Neural cell (in vitro differentiated cells): Measurements from ENCODE around the gene RAB3GAP2.

ENCODE experiments used
- EP300 ChIP-seq: fragments of 450-650 bp; conservative IDR thresholded peaks from 2 replicates; pipeline ENCODE4 v1.6.1; 2014; ENCODE audit warnings: antibody characterized with exemption, mild to moderate bottlenecking, moderate library complexity; ENCODE audit not compliant: poor library complexity, severe bottlenecking
- EZH2 ChIP-seq: fragments of 200-600, 300-800 bp; shearing (Covaris generic), sonication (generic); IDR thresholded peaks from 2 replicates; pipeline ENCODE4 v1.6.1; 2014; ENCODE audit warnings: antibody characterized with exemption, low read length, borderline replicate concordance, mild to moderate bottlenecking; ENCODE audit not compliant: insufficient read depth, poor library complexity, severe bottlenecking
- MXI1 ChIP-seq: fragments of 450-650 bp; conservative IDR thresholded peaks from 2 replicates; pipeline ENCODE4 v1.6.1; 2014; ENCODE audit warnings: antibody characterized with exemption, mild to moderate bottlenecking; ENCODE audit not compliant: poor library complexity, severe bottlenecking
- POLR2AphosphoS5 ChIP-seq: IDR thresholded peaks from 2 replicates; pipeline ENCODE4 v1.6.1; 2012
- RAD21 ChIP-seq: fragments of 450-650 bp; conservative IDR thresholded peaks from 2 replicates; pipeline ENCODE4 v1.6.1; 2014; ENCODE audit warnings: antibody characterized with exemption, mild to moderate bottlenecking, moderate library complexity
- SMC3 ChIP-seq: fragments of 450-650 bp; conservative IDR thresholded peaks from 2 replicates; pipeline ENCODE4 v1.6.1; 2014; ENCODE audit warnings: antibody characterized with exemption, mild to moderate bottlenecking, moderate library complexity; ENCODE audit not compliant: poor library complexity
- TF ChIP-seq, protein P1 (sequence below): fragments of 450-650 bp; IDR thresholded peaks from 2 replicates; pipeline ENCODE4 v1.5.1; 2014; ENCODE audit warnings: antibody characterized with exemption, mild to moderate bottlenecking, moderate library complexity; ENCODE audit not compliant: poor library complexity, severe bottlenecking
- TF ChIP-seq, protein P2 (sequence below): IDR thresholded peaks from 2 replicates; pipeline ENCODE4 v1.6.1; 2012; ENCODE audit warnings: borderline replicate concordance

DNA sequence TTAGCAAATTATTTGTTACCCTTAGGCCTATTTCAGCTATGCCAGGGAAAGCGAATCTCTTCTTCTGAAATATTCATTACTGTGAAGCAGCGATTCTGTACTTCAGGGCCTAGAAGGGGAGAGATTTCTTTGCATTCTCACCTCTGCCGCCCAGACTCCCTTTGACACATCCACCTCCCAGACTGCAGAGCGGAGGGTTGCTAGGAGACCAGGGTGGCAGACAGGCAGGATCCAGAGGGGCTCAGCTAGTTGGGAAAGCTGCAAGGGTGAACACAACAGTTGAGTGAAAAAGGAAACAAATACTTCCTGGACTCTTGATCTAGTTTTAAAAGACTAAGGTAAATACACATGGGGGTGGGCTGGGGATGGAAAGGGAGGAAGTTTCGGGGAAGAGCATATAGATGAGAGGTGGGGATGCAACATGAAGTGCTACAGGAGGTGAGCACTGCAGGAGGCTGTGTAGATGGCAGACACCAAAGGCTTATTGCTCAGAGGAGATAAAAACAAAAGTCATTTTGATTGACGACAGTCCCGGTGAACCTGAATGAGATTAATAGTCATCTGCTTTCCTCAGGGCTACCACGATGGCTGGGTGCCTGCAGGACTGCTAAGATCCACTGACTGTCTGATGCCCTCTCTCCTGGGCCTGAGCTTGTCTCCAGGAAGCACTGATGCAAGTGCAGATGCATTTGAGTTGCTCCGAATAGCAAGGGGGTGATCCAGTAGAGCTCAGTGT lies 26.4 kb upstream of the RAB3GAP2 start:
- TF ChIP-seq, protein P1, sequence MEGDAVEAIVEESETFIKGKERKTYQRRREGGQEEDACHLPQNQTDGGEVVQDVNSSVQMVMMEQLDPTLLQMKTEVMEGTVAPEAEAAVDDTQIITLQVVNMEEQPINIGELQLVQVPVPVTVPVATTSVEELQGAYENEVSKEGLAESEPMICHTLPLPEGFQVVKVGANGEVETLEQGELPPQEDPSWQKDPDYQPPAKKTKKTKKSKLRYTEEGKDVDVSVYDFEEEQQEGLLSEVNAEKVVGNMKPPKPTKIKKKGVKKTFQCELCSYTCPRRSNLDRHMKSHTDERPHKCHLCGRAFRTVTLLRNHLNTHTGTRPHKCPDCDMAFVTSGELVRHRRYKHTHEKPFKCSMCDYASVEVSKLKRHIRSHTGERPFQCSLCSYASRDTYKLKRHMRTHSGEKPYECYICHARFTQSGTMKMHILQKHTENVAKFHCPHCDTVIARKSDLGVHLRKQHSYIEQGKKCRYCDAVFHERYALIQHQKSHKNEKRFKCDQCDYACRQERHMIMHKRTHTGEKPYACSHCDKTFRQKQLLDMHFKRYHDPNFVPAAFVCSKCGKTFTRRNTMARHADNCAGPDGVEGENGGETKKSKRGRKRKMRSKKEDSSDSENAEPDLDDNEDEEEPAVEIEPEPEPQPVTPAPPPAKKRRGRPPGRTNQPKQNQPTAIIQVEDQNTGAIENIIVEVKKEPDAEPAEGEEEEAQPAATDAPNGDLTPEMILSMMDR, result no peak
- TF ChIP-seq EP300 (no peak), POLR2AphosphoS5 (no peak), MXI1 (no peak), EZH2 (no peak), RAD21 (no peak), SMC3 (no peak)
- TF ChIP-seq, protein P2, sequence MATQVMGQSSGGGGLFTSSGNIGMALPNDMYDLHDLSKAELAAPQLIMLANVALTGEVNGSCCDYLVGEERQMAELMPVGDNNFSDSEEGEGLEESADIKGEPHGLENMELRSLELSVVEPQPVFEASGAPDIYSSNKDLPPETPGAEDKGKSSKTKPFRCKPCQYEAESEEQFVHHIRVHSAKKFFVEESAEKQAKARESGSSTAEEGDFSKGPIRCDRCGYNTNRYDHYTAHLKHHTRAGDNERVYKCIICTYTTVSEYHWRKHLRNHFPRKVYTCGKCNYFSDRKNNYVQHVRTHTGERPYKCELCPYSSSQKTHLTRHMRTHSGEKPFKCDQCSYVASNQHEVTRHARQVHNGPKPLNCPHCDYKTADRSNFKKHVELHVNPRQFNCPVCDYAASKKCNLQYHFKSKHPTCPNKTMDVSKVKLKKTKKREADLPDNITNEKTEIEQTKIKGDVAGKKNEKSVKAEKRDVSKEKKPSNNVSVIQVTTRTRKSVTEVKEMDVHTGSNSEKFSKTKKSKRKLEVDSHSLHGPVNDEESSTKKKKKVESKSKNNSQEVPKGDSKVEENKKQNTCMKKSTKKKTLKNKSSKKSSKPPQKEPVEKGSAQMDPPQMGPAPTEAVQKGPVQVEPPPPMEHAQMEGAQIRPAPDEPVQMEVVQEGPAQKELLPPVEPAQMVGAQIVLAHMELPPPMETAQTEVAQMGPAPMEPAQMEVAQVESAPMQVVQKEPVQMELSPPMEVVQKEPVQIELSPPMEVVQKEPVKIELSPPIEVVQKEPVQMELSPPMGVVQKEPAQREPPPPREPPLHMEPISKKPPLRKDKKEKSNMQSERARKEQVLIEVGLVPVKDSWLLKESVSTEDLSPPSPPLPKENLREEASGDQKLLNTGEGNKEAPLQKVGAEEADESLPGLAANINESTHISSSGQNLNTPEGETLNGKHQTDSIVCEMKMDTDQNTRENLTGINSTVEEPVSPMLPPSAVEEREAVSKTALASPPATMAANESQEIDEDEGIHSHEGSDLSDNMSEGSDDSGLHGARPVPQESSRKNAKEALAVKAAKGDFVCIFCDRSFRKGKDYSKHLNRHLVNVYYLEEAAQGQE, result no peak
